Neuronal stem cell (in vitro differentiated cells): ENCODE measurements around the gene LIFR.

Source experiments
- DNase-seq: peaks from one replicate; pipeline ENCODE4 v3.0.0-alpha.2; 2013; ENCODE audit warnings: low spot score
- H2AFZ ChIP-seq: one replicate; pipeline ENCODE4 v1.6.1; 2013; ENCODE audit warnings: mild to moderate bottlenecking, low read length, inconsistent platforms
- H2AK5ac ChIP-seq: 2 replicates; pipeline ENCODE4 v1.6.1; 2013; ENCODE audit warnings: low read depth, mild to moderate bottlenecking, inconsistent platforms, low read length, moderate library complexity, mixed read lengths
- H2BK120ac ChIP-seq: 2 replicates; pipeline ENCODE4 v1.6.1; 2013; ENCODE audit warnings: low read depth, mild to moderate bottlenecking, inconsistent platforms, low read length, moderate library complexity, mixed read lengths
- H2BK12ac ChIP-seq: one replicate; pipeline ENCODE4 v1.6.1; 2013; ENCODE audit warnings: low read length, inconsistent platforms
- H2BK15ac ChIP-seq: 2 replicates; pipeline ENCODE4 v1.6.1; 2013; ENCODE audit warnings: mild to moderate bottlenecking, low read length, inconsistent platforms, mixed read lengths
- H2BK5ac ChIP-seq: one replicate; pipeline ENCODE4 v1.6.1; 2013; ENCODE audit warnings: inconsistent platforms, mild to moderate bottlenecking, low read length, moderate library complexity
- H3K14ac ChIP-seq: one replicate; pipeline ENCODE4 v1.6.1; 2013; ENCODE audit warnings: low read length, inconsistent platforms
- H3K18ac ChIP-seq: 2 replicates; pipeline ENCODE4 v1.6.1; 2013; ENCODE audit warnings: low read length, inconsistent platforms
- H3K23ac ChIP-seq: 2 replicates; pipeline ENCODE4 v1.6.1; 2013; ENCODE audit warnings: low read depth, mild to moderate bottlenecking, mixed read lengths, low read length, inconsistent platforms; ENCODE audit not compliant: poor library complexity
- H3K27ac ChIP-seq: replicated peaks from 3 replicates; pipeline ENCODE4 v1.5.1; 2013; ENCODE audit warnings: low read length, inconsistent platforms
- H3K27me3 ChIP-seq, 3 experiments: 2 replicates each; pipeline ENCODE4 v1.6.1; 2013; ENCODE audit warnings: low read length in 3 of 3, mild to moderate bottlenecking in 2 of 3, inconsistent platforms in 1 of 3, low read depth in 1 of 3, mixed read lengths in 1 of 3, moderate library complexity in 1 of 3; ENCODE audit not compliant: control insufficient read depth in 3 of 3, insufficient read depth in 3 of 3
- H3K36me3 ChIP-seq, 2 donors: replicated peaks in 1 of 2; 2 replicates each; pipeline ENCODE4 v1.6.1; 2013; ENCODE audit warnings: low read length in 2 of 2; ENCODE audit not compliant: control insufficient read depth in 2 of 2, insufficient read depth in 2 of 2
- H3K4ac ChIP-seq: 2 replicates; pipeline ENCODE4 v1.6.1; 2013; ENCODE audit warnings: inconsistent platforms, mild to moderate bottlenecking, low read length, moderate library complexity
- H3K4me1 ChIP-seq, 2 donors: 1 replicate in 1 of 2; 2 replicates in 1 of 2; pipeline ENCODE4 v1.6.1; 2013; ENCODE audit warnings: low read length in 2 of 2, low read depth in 1 of 2; ENCODE audit not compliant: control insufficient read depth in 2 of 2, insufficient read depth in 1 of 2
- H3K4me2 ChIP-seq: one replicate; pipeline ENCODE4 v1.6.1; 2013; ENCODE audit warnings: mild to moderate bottlenecking, low read length, inconsistent platforms; ENCODE audit not compliant: insufficient read depth, poor library complexity, severe bottlenecking
- H3K4me3 ChIP-seq, 2 donors: 2 replicates each; pipeline ENCODE4 v1.5.1; 2013; ENCODE audit warnings: low read length in 2 of 2, mild to moderate bottlenecking in 2 of 2, inconsistent platforms in 1 of 2, moderate library complexity in 1 of 2
- H3K79me1 ChIP-seq: one replicate; pipeline ENCODE4 v1.6.1; 2013; ENCODE audit warnings: low read depth, mild to moderate bottlenecking, inconsistent platforms, low read length, moderate library complexity
- H3K9ac ChIP-seq: one replicate; pipeline ENCODE4 v1.6.1; 2013; ENCODE audit warnings: mild to moderate bottlenecking, low read depth, low read length, inconsistent platforms; ENCODE audit not compliant: poor library complexity
- H3K9me3 ChIP-seq, 2 donors: replicated peaks in 1 of 2; 2 replicates each; pipeline versions ENCODE3 to v1.6.1; 2013; ENCODE audit warnings: low read length in 2 of 2, mild to moderate bottlenecking in 2 of 2, inconsistent platforms in 1 of 2, low read depth in 1 of 2, mixed read lengths in 1 of 2, moderate library complexity in 1 of 2; ENCODE audit not compliant: control insufficient read depth in 2 of 2, insufficient read depth in 1 of 2
- H4K8ac ChIP-seq: one replicate; pipeline ENCODE4 v1.6.1; 2013; ENCODE audit warnings: low read depth, mild to moderate bottlenecking, inconsistent platforms, low read length, moderate library complexity
- H4K91ac ChIP-seq: one replicate; pipeline ENCODE4 v1.6.1; 2013; ENCODE audit warnings: low read length, low read depth, mild to moderate bottlenecking, inconsistent platforms; ENCODE audit not compliant: poor library complexity
- WGBS, 2 donors: extraction: QIAGEN DNeasy Blood & Tissue Kit; methylation state at CpG; one replicate each; pipeline ENCODE4 v1.1.7; 2013; ENCODE audit warnings: missing lambda C conversion rate in 2 of 2, mixed read lengths in 1 of 2; ENCODE audit not compliant: insufficient read length in 2 of 2, insufficient replicate concordance in 1 of 2; ENCODE audit errors: extremely low coverage in 2 of 2; 5-methylcytosine and 5-hydroxymethylcytosine counted together

Gene LIFR

DNA sequence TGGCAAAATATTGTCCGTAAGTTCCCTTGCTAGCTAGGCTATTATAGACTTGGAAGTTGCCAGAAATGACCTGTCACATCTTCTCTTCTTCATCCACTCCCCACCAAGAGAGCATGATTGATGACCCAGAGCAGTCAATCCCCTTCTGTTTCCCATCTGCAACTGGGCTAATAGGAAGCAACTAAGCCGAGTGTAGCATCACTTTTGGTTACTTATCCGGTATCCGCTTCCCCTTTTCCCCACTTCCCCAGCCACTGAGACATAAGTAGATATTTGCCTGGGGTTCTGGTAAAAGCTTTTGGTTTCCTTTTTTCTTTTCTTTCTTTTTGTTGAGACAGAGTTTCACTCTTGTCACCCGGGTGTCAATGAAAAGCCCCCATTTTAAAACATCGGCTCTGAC, 29.4 kb upstream of the LIFR start:
- no peak overlapping the region for H4K8ac ChIP-seq
- H2BK120ac ChIP-seq: no peak overlapping the region
- H3K4me3 ChIP-seq: no peak overlapping the region
- no peaks in the 10 kb centered on the region for H3K27me3 ChIP-seq
- H2AFZ ChIP-seq: no peak overlapping the region
- no peaks in the 10 kb centered on the region for H3K9me3 ChIP-seq
- H2BK5ac ChIP-seq: no peak overlapping the region
- no peaks in the 10 kb centered on the region for H3K36me3 ChIP-seq
- no CpG with 5 or more reads among the region's 6 CpGs for WGBS, 2 donors
- no peak overlapping the region for H3K4ac ChIP-seq
- no peak for DNase-seq
- H3K9ac ChIP-seq: no peak overlapping the region
- no peak overlapping the region for H2BK12ac ChIP-seq
- no peak overlapping the region for H3K4me2 ChIP-seq
- no peak overlapping the region for H3K27ac ChIP-seq
- no peak overlapping the region for H3K18ac ChIP-seq
- no peak overlapping the region for H3K14ac ChIP-seq
- no peaks in the 10 kb centered on the region for H3K79me1 ChIP-seq
- H4K91ac ChIP-seq: no peak overlapping the region
- H2AK5ac ChIP-seq: no peak overlapping the region
- no peak overlapping the region for H2BK15ac ChIP-seq
- no peaks in the 10 kb centered on the region for H3K4me1 ChIP-seq
- H3K23ac ChIP-seq: no peak overlapping the region

GRCh38 chr5:38583500-38583899, 27.1 kb upstream of the LIFR start:
- Histone ChIP-seq H3K4me2 (no peak overlapping the region), H3K36me3 (no peaks in the 10 kb centered on the region), H3K4ac (no peak overlapping the region), H3K18ac (no peak overlapping the region), H3K79me1 (no peaks in the 10 kb centered on the region), H2AFZ (no peak overlapping the region), H2BK5ac (no peak overlapping the region), H3K27ac (no peak overlapping the region), H4K8ac (no peak overlapping the region), H3K14ac (no peak overlapping the region), H3K4me1 (no peaks in the 10 kb centered on the region), H3K27me3 (no peaks in the 10 kb centered on the region), H2AK5ac (no peak overlapping the region), H2BK12ac (no peak overlapping the region), H3K9ac (no peak overlapping the region), H3K4me3 (no peak overlapping the region), H3K23ac (no peak overlapping the region), H2BK120ac (no peak overlapping the region), H2BK15ac (no peak overlapping the region), H4K91ac (no peak overlapping the region), H3K9me3 (no peaks in the 10 kb centered on the region)
- no CpG with 5 or more reads among the region's 1 CpG for WGBS, 2 donors
- no peak for DNase-seq

GRCh38 chr5:38582975-38583319, 26.5 kb upstream of the LIFR start:
- H2BK120ac ChIP-seq: no peak overlapping the region
- no peaks in the 10 kb centered on the region for H3K9me3 ChIP-seq
- no CpG with 5 or more reads among the region's 5 CpGs for WGBS, 2 donors
- no peak overlapping the region for H3K14ac ChIP-seq
- H2AFZ ChIP-seq: no peak overlapping the region
- H3K4me1 ChIP-seq: no peaks in the 10 kb centered on the region
- no peak overlapping the region for H3K9ac ChIP-seq
- DNase-seq: no peak
- no peaks in the 10 kb centered on the region for H3K79me1 ChIP-seq
- H2BK15ac ChIP-seq: no peak overlapping the region
- no peak overlapping the region for H2BK5ac ChIP-seq
- H3K18ac ChIP-seq: no peak overlapping the region
- no peak overlapping the region for H3K4me2 ChIP-seq
- H3K36me3 ChIP-seq: no peaks in the 10 kb centered on the region
- no peak overlapping the region for H3K27ac ChIP-seq
- no peak overlapping the region for H4K91ac ChIP-seq
- no peak overlapping the region for H3K4me3 ChIP-seq
- no peak overlapping the region for H2BK12ac ChIP-seq
- no peak overlapping the region for H2AK5ac ChIP-seq
- H3K4ac ChIP-seq: no peak overlapping the region
- no peak overlapping the region for H3K23ac ChIP-seq
- H3K27me3 ChIP-seq: no peaks in the 10 kb centered on the region
- H4K8ac ChIP-seq: no peak overlapping the region

DNA sequence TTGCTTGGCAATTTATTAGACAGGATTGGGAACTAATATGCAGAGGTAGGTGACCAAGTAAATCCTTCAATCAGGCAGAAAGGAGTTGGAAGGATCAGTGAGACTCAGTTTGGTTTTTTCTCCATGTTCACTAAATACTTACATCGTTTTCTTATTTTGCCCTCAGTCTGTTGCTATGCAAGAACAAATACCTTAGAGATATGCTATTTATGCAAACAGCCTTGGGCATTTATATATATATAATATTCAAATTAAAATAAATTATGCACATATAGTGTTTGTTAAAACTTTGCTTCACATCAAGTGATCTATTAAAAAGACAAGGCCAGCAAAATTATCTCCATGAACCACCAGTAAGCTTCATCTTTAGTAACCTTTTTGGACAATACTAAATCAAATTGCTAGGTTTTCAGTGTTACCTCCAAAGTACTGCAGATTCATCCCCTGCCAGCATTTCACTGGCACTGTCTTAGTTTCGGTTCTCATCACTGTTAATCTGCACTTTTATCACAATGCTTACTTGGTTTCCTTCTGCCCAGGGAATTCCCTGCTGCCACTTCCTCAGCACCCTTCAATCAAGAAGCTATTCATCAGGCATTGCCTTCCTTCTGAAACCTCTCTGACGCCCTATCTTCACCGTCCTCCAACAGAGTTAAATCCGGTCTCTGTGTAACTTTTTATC, 26.0 kb upstream of the LIFR start:
- no peaks in the 10 kb centered on the region for H3K79me1 ChIP-seq
- no peaks in the 10 kb centered on the region for H3K36me3 ChIP-seq
- no peak overlapping the region for H3K14ac ChIP-seq
- WGBS, 2 donors: no CpG with 5 or more reads among the region's 5 CpGs
- H3K4me1 ChIP-seq: no peaks in the 10 kb centered on the region
- H3K4me2 ChIP-seq: no peak overlapping the region
- H3K4me3 ChIP-seq: no peak overlapping the region
- H2BK15ac ChIP-seq: no peak overlapping the region
- no peak overlapping the region for H3K4ac ChIP-seq
- H3K27ac ChIP-seq: no peak overlapping the region
- no peaks in the 10 kb centered on the region for H3K9me3 ChIP-seq
- H3K27me3 ChIP-seq: no peaks in the 10 kb centered on the region
- no peak overlapping the region for H3K23ac ChIP-seq
- no peak overlapping the region for H3K18ac ChIP-seq
- no peak overlapping the region for H2AFZ ChIP-seq
- H3K9ac ChIP-seq: no peak overlapping the region
- no peak overlapping the region for H2BK120ac ChIP-seq
- no peak overlapping the region for H4K8ac ChIP-seq
- no peak overlapping the region for H4K91ac ChIP-seq
- H2AK5ac ChIP-seq: no peak overlapping the region
- H2BK5ac ChIP-seq: no peak overlapping the region
- no peak for DNase-seq
- no peak overlapping the region for H2BK12ac ChIP-seq
